ENCODE measurements around the gene UNC5C.

The UNC5C gene

DNA sequence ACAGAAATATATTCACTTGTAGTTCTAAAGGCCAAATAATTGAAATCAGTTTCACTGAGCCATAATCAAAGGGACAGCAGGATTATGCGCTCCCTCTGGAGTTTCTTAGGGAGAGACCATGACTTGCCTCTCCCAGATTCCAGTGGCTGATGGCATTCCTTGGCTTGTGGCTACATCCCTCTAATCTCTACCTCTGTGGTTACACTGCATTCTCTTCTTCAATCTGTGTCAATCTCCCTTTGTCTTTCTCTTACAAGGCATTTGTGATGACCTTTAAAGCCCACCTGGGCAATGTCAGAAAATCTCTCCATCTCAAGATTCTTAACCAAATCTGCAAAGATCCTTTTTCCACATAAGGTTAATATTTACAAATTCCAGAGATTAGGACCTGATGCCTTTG is 260.2 kb downstream of the UNC5C start:
- DNase-seq (ENCODE audit: low read depth, low spot score): no peak
- H3K27ac ChIP-seq: no peak overlapping the region

GRCh38 chr4:95285797-95286196 is 263.0 kb downstream of the UNC5C start:
- no peak for DNase-seq (ENCODE audit: low read depth, low spot score)
- no peak overlapping the region for H3K27ac ChIP-seq

DNA sequence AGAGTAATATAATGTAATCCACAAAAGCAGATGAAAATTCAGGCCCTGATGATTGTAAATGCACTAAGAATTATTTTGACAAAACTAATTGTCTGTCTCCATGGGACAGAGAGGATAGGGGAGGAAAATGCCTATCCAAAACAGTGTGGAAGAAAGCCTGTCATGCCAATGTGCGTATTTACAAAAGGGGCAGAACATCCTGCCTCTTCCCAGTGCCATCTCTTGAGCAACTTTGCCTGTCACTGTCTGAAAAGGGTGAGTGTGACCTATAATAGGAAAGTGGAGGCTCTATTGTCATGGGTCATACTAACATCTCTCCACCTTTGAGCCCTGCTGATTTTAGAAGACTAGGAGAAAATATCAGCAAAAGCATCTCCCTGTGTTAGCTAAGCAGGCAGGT is 264.1 kb downstream of the UNC5C start:
- no peak for DNase-seq (ENCODE audit: low read depth, low spot score)
- no peak overlapping the region for H3K27ac ChIP-seq

- no peak overlapping the region for H3K27ac ChIP-seq
- DNase-seq (ENCODE audit: low read depth, low spot score): no peak
Measured at GRCh38 chr4:95283320-95283719, 265.5 kb downstream of the UNC5C start.

DNA sequence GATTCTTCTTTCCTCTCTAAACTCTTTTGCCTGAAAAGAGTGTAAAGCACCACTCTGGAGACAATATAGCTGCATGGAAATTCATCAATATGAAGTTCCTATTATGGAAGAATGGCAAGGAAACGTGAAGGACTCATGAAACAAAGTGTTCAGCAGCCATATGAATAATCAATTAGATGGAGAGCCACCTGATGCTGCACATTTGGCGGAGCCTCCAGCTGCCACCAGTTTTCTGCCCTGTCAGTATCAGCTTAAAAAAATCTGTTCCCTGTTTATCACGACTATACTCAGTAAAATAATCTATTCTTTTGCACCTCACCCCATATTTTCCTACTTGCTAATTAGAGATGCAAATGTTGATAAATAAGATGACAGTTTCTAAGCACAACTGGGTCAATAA is 276.0 kb downstream of the UNC5C start:
- DNase-seq (ENCODE audit: low read depth, low spot score): no peak
- H3K27ac ChIP-seq: no peak overlapping the region

DNA sequence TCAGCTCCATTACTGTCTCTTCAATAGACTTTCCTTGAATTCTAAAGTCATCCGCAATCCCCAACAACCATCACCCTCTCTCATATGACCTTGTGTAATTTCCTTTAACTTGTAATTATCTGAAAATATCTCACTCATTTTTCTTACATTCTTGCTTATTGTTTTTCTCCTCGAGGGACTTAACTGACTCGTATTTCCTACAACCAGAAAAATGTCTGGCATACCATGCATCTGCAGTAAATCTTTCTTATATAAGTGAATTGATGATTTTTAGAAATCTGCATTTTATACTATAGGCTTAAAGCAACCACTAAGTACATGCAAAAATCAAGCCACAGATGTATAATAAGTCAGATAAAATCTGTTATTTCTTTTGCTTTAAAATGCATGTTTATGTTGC is 276.7 kb downstream of the UNC5C start:
- H3K27ac ChIP-seq: no peak overlapping the region

GRCh38 chr4:95268819-95269565 is 279.8 kb downstream of the UNC5C start:
- no peak for DNase-seq (ENCODE audit: low read depth, low spot score)
- H3K27ac ChIP-seq: no peak overlapping the region

More for the DNA sequence above, 276.7 kb downstream of the UNC5C start:
- DNase-seq (ENCODE audit: low read depth, low spot score): no peak

- DNase-seq (ENCODE audit: low read depth, low spot score): no peak
- H3K27ac ChIP-seq: no peak overlapping the region
Measured at GRCh38 chr4:95267081-95267480, 281.7 kb downstream of the UNC5C start.

DNA sequence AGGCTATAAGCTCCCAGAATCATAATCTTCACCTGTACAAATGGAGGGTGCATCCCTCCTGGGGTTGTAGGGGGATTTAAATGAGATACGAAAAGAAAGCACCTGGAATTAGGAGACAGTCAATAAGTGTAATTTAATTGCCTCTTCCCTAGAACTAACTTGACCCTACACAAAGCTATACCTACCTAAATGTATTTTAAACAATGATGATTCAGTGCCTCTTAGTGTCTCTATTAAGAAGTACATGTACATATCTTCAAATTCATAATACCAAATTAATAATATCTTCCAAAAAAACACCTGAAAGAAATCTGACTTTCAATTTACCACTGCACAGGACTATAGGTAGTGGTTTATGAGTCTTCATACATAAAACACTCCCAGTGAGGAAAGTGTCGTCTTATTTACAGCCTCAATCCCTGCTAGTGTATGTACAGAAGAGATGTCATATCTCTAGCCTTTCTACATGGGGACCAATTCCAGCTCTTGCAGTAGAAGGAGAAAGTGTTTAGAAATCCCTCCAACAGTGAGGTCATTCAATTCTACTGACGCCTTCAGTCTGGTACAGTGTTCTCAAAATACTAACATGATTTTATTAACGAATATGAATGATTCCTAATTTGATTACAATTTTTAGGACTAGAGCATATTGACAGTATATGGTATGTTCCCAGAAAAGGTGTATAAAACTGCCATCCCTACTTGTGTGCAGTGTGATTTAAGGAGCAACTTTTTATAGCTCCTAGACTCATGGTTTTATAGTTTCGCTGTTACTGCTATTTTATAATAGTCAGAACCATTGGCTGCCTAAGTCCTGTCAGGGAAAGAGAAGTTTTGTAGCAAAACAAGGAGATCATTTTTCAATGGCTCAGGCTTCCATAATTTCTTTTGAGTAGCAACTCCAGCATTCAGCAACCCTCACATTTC is 282.7 kb downstream of the UNC5C start:
- H3K27ac ChIP-seq: no peak overlapping the region
- DNase-seq (ENCODE audit: low read depth, low spot score): no peak

DNA sequence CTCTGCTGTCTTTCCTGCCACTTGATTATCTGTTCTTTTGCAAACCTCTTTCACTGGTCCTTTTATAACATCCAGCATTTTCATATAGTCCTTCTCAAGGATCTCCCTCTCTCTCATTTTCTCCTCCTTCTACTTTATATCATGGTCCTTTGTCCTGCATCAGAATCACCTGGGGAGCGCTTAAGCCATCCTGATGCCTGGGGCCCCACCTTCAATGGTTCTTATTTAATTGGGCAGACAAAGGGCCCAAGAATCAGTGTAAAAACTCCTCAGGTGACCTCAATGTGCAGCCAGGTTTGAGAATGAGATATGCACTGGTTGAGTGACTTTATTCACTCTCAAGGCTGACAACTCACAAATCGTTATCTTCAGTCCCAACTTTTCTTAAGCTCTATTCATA is 283.9 kb downstream of the UNC5C start:
- no peak overlapping the region for H3K27ac ChIP-seq
- DNase-seq (ENCODE audit: low read depth, low spot score): no peak

DNA sequence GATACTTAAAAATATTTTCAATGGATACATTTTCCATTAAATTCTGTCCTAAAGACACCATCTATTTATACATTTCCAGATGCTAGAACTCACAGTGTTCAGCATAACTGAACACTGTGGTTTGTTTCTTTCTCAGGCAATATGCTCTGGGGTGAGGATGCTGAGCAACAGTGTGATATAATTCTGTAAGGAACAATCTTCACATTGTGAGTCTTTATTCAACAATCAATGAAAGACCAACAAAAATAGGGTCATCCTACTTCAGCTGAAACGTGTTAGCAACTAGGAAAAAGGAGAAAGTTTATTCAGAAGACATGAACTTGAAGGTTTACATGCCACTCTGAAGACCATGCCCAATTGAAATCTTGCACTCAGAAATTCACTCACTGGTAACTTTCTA is 284.8 kb downstream of the UNC5C start:
- no peak for DNase-seq (ENCODE audit: low read depth, low spot score)
- H3K27ac ChIP-seq: no peak overlapping the region

GRCh38 chr4:95263391-95263790 is 285.4 kb downstream of the UNC5C start:
- H3K27ac ChIP-seq: no peak overlapping the region
- no peak for DNase-seq (ENCODE audit: low read depth, low spot score)

DNA sequence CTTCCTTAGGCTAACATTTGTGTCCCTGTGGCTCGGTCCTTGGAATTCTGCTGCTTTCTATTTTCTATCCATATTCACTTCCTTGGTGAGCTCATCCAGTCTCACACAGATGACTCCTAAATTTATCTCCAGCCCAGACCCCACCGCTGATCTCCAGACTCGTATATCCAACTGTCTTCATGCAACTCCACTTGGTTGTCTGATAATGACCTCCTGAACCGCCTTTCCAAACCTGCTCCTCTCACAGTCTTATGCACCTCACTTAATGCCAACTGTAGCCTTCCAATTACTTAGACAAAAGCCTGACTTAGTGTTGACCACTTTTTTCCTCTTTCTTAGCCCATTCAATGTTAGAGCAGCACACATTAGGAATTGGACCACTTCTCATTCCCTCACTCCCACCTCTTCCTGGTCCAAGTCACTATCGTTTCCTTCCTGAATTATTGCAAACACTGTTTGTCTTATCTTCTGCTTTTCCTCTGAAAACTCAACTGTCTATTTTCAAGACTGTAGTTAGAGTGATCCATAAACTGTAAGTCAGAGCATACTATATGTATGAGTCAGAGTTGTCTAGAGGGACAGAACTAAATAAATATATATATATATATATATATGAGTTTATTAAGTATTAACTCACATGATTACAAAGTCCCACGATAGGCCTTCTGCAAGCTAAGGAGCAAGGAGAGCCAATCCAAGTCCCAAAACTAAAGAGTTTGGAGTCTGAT is 292.5 kb downstream of the UNC5C start:
- no peak overlapping the region for H3K27ac ChIP-seq
- DNase-seq (ENCODE audit: low read depth, low spot score): no peak

GRCh38 chr4:95255396-95256107 is 293.2 kb downstream of the UNC5C start:
- no peak for DNase-seq (ENCODE audit: low read depth, low spot score)
- H3K27ac ChIP-seq: no peak overlapping the region

GRCh38 chr4:95251568-95251967 is 297.2 kb downstream of the UNC5C start:
- H3K27ac ChIP-seq: no peak overlapping the region
- no peak for DNase-seq (ENCODE audit: low read depth, low spot score)

GRCh38 chr4:95250544-95251137 is 298.1 kb downstream of the UNC5C start:
- peak; percentile 34 for DNase-seq (ENCODE audit: low read depth, low spot score)
- no peak overlapping the region for H3K27ac ChIP-seq

DNA sequence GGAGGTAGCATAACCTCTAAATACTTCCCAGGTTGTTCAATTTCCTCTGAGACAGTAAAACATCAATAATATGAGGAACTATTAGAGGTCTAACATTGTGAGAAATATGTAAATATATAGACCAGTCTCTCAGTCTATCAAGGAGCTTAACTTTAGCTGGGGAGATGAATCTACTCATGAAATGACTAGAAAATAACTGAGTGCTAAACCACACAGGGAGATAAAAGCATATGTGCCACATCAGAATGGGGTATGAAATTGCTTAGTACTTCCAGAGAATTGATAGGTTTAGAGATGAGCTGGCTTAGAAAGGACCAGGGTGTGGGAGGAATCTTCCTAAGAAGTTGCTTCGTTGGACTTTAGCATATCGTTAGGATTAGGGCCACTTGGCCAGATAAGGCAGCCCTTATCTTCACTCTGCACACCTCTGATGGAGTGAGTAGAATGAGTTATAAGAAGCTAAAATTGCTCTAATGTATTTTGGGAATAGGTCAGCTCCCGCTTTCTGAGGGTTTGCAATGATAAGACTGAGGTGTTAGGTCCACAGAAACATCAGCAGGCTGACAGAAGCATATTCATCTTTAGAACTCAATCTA is 299.2 kb downstream of the UNC5C start:
- no peak for DNase-seq (ENCODE audit: low read depth, low spot score)
- no peak overlapping the region for H3K27ac ChIP-seq

- H3K27ac ChIP-seq: no peak overlapping the region
- no peak for DNase-seq (ENCODE audit: low read depth, low spot score)
Measured at GRCh38 chr4:95248720-95249425, 299.9 kb downstream of the UNC5C start.

DNA sequence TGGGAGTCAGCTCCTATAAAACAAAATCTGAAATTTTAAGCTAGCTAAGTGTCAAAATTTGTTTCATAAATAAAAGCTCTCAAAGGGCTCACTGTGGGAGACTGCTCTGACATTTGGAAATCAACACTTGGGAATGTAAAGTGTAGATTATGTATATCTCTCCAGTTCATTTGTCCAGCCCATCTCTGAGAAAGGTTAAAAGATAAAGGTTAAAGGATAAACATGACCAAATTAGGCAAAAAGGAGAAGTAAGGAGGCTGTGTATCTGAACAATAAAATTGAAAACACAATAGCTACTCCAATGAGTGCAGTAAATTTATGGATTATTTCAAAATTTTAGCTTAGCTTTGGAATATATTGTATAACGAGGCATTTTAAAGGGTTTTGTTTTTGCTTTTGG is 304.9 kb downstream of the UNC5C start:
- no peak for DNase-seq (ENCODE audit: low read depth, low spot score)
- no peak overlapping the region for H3K27ac ChIP-seq

Measured in epithelial cell of prostate (primary cell).